DMS 273 (cell line): Measurements from ENCODE around the gene SORCS1.

Experiments used
- DNase-seq: peaks from one replicate; lab custom pipeline; 2025; ENCODE audit not compliant: unreplicated experiment; lab: John Stamatoyannopoulos, UW

The SORCS1 gene

GRCh38 chr10:106680061-106680460, 484.4 kb downstream of the SORCS1 start:
- DNase-seq: no peak

DNA sequence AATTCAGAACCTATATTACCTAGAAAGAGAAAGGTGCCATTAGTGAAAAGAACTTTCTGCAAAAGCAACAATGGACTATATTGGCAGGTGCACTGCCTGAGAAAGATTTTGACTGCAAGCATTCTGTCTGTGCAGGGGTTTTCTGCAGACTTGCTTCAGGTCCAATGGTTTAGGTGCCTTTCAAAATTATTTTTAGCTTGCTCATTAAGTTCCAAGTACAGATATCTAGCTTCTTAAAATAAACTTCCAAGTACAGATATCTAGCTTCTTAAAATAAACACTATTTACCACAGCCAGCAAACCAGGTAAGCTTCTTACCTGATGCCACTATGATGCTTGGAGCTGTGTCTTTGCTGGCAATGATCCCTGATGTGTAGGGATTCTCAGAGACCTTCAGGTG, 485.2 kb downstream of the SORCS1 start:
- DNase-seq: no peak

DNA sequence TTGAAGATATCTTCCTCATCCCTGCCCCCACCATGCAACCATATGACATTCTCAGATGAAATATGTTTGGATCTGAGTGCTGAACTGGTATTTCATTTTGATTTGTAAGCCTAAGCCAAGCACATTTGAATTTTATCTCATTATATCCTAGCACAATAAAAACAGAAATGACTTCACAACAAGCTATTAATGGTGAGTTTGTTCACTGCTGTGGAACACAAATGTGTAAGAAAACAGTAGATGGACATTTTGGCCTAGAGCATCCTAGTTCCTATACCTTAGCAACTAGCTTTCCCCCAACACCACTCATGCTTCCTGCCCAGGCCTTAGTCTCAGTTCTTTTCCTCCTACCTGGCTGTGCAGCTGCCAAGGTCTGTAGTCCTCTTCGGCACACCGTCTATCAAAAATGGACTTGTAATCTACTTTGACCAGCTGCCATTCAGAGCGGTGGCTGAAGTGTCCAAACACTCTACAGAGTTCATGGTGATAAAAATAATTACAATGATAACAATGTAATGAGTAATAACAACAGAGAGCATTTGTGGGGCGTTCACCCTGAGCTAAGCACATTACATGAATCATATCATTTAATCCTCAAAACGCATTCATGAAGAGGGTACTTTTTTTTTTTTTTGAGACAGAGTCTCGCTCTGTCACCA, 491.9 kb downstream of the SORCS1 start:
- no peak for DNase-seq

DNA sequence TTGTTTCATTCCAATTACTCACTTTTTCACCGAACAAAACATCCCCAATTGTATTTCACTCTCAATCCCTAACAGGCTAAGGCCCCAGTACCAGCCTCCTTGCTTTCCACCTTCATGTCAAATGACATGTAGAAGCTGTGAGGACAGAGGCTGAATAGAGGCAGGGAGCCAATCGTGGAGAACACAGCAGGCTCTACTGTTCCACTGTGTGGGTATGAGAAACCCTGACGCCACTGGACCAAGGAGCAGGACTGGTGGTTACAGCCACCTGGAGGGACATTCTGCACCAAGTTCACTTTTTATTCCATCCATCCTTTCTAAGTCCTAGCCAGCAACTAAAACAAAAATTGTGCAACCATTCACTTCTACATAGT, 502.8 kb downstream of the SORCS1 start:
- no peak for DNase-seq

DNA sequence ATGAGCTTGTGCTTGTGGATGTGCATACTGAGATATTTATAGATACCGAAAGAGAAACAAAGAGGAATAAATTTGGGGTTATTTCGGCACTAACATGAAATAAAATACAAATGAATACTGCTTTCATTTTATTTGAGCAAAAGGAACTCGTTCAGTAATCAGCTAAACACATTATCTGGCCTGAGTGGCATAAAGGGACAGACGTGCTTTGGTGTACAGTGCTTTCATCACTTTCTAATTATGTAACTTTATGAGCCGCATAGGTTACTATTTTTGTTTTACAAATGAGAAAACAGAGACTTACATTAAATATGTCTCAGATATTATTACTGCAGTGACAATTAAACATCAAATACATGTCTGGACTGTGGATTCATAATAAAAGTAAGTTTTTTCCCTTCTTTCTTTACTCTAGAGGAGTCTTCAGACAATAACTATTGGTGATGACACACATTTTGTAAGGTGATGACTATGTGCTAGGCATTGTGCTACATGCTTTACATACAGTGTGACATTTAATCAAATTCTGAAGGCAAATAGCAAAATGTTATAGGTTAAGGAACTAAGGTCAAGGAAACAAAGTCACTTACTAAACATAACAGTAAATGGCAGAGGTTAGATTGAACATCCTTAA, 503.3 kb downstream of the SORCS1 start:
- no peak for DNase-seq

DNA sequence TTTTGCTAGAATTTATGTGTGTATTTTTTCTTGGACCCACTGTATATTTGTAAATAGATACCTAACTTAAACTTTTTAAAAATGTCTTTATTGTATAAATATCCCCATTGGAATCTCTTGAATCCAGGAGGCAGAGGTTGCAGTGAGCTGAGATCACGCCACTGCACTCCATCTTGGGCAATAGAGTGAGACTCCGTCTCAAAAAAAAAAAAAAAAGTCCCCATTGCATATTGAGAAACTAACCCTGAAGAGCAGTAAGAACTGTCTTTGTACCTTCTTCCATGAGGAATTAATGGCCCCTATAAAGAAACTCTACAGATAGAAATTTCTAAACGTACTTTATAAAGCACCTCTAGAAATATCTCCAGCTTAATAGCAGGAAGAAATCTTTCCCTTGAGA, 504.0 kb downstream of the SORCS1 start:
- no peak for DNase-seq

DNA sequence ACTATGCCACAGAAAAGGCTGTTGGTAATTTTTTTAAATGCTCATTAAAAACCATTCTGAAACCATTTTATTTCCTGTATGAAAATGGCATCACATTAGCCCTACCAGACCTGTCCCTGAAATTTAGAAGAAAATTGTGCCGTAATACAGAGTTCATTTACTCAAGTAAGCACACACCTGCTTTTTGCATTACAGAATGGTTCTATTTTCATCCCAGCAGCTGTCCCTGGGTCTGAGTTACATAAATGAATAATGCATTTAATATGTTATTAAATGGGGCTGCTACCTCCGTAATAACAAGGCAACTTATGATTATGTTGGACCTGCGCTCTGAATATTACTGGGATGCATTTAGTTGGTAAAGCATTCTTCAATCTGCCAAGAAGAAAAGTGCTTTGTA, 508.9 kb downstream of the SORCS1 start:
- DNase-seq: no peak

DNA sequence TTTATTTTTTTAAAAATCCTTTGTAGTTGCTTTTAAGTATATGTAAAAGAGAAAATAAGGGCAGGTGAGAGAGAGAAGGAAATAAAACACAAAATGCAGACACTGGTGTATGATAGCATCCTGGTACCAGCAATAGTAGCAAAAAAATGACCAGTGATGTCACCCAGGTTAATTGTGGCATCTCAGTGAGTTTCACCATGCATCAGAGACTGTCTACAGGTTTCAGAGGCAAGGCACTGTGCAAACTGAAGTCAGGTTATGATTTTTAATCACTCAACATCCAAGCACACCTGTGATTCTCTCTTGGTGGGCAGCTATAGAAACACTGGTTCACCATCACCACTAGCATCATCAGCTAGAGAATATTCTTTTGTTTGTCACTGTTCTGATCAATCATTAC, 509.3 kb downstream of the SORCS1 start:
- DNase-seq: no peak

DNA sequence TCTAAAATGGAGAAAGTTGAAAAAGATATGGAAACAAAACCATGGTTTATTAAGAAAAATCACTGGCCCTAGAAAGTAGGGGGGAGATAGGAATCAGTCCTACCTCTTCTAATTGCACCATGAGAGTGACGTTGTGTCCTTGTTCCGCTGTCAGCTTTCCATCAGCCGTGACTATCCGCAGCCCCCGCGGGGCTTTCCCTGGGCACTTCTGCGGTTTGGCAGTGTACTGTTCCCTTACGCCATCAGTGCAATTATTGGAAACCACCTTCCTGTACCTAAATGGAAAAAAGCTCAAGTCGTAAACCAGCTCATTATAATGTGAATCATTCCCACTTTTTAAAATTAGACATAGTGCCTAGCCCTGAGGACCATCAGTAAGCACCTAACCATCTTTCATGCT, 512.2 kb downstream of the SORCS1 start:
- no peak for DNase-seq

DNA sequence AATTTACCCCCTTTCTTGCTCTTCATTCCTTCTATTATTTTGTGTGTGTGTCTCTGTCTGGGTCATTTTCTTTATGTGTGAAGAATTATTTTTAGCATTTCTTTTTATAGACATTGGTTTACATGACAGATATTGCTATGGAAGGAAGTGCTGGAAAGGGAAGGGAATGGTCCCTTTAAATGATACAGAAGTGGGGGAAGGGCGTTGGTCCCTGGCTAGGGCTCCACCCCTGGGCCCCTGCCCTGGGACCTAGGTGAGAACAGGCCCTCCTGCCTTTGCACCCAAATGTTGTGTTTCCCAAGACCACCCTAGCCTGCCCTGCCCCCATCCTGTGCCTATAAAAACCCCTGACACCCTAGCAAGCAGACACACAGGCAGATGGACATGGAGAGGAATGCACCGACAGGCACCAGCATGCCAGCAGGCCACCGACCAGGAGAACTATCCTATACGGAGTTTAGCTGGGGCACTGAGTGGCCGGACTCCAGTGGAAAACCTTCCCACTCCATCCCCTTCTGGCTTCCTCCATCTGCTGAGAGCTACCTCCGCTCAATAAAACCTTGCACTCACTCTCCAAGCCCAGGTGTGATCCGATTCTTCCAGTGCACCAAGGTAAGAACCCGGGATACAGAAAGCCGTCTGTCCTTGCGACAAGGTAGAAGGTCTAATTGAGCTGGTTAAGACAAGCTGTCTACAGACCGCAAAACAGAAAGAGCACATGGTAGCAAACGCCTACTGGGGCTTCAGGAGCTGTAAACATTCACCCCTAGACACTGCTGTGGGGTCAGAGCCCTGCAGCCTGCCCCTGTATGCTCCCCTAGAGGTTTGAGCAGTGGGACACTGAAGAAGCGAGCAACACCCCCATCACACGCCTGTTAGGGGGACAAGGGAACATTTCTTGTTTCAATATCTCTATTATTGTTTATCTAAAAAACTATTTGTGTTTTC, 515.7 kb downstream of the SORCS1 start:
- DNase-seq: no peak

DNA sequence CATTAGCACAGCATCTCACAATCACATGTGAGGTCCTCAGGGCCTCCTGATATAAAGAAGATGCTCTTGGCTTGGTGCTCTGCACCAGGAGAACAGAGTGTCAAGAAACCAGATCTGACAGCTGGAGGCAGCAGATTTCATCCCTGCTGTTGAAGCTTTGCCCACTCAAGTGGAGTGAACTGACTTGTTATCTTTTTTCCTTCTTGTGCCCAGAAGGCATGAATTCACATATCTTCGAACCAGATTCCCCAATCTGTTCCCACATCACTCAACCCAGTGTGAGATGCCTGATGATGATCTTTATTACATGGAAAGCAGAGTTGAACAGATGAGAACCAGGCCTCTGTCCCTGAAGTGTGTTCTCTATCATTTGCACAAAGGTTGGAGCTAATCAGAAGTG, 521.0 kb downstream of the SORCS1 start:
- DNase-seq: no peak

GRCh38 chr10:106637873-106638272, 526.6 kb downstream of the SORCS1 start:
- DNase-seq: no peak

GRCh38 chr10:106636766-106637491, 527.6 kb downstream of the SORCS1 start:
- no peak for DNase-seq

GRCh38 chr10:106635947-106636346, 528.6 kb downstream of the SORCS1 start:
- DNase-seq: no peak

DNA sequence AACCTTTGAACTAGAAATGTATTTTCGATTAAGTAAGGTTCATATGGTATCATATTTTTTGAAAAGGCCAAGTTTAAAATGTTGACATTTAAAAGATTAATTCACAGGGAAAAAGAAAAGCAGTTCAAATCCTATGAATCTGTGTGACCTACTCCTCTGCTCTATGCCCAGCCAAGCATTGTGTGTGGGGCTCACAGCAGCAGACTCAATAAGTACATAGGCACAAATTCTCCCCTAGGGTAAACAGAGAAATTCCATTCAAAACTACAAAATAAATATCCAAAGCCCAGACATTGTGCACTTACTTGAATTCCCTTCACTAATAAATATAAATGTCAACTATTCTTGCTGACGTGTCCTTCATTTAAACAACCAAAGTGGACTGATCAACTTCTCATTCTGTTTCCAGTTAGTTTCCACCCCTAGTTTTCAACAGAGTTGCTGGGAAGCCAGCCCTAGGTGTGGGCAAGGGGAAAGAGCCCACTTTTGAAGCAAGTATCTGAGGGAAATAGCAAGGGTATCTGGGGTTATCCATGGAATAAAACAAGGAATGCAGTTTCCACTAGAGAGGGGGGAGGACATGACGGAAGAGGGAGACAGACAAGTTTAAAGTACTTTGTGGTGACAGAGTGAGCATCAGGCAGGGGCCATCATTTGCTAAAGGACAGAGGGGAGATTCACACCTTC, 533.3 kb downstream of the SORCS1 start:
- DNase-seq: no peak

GRCh38 chr10:106626371-106626770, 538.1 kb downstream of the SORCS1 start:
- DNase-seq: no peak

- DNase-seq: no peak
These were observed 538.8 kb downstream of the SORCS1 start for GRCh38 chr10:106625751-106626150.

GRCh38 chr10:106619346-106619745, 545.2 kb downstream of the SORCS1 start:
- DNase-seq: no peak

GRCh38 chr10:106618646-106619045, 545.9 kb downstream of the SORCS1 start:
- DNase-seq: no peak

DNA sequence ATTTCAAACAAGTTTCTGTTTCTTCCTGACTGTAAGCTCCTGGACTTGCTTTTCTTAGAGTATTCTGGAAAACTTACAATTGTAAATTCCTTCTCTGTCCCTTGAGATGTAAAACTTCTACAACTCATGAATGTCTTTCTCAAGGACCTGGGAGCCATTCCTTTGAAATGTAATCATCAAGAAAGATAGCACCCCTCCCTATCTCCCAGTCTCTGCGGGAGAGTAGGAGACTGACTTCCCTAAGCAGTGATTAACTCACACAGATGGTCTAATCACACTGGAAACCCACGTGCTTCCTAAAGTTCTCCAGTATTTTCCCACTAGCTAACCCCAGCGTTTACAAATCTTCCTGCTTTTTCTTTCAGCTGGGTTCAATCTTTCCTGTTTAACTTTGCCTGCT, 549.4 kb downstream of the SORCS1 start:
- DNase-seq: no peak

DNA sequence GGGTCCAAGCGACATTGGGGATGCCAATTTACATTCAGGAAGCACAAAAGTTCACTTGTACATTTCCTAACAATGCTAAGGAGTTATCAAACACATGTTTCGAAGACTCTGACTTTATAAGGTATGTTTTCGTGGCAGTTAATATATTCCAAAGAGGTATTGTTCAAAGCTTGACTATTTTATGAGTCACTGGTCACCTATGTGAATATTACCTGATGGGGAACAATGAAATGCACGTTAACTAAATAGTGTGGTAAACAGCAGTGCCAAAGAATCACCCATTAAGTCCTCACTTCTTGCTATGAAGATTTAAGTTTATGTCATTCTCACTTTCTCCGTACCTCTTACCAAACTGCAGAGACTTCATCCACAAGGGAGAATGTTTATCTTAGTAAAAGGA, 550.2 kb downstream of the SORCS1 start:
- DNase-seq: no peak
